Measurements from ENCODE around the gene CTDSP1. TPM values are rescaled to one million over a fixed set of nuclear protein-coding genes. Genes with fewer than 3 reads are reported as not detected.

The CTDSP1 gene
- total and polyA plus RNA-seq, 8 donors = 54.2 to 90.8 (median 76.3) TPM

- Histone ChIP-seq H3K27ac (no peak overlapping the region), H3K36me3 (peaks cover 0 to 30% (median 11%) of the 10 kb centered on the region in 3 donors), H3K27me3 (no peaks in the 10 kb centered on the region), H3K4me3 (no peak overlapping the region), H3K4me1 (peaks cover 0 to 4% (median 0%) of the 10 kb centered on the region in 3 donors), H3K9me3 (no peaks in the 10 kb centered on the region)
- 71 to 80% methylated on average over 1 of the region's 1 CpG for WGBS, 2 donors
- FAIRE-seq (no peak), DNase-seq (no peak), ATAC-seq (no peak)
- intact Hi-C loops (cut with DNase I) = no loop called here
- TF ChIP-seq CTCF (IDR thresholded peaks at IDR 0.05) = no peak
Observed at GRCh38 chr2:218452079-218452478, 52.4 kb downstream of the CTDSP1 start.

Small RNAs within 50 kb of the gene (microRNA-seq; reads per million reads assigned to microRNA genes)
- 32,979 to 40,856 reads per million in 2 donors for gene MIR26B

Other genes starting within 250 kb of the CTDSP1 start
- under 1 TPM in 3 of 6 donors, not detected in 3; 0.52 to 0.92 (median 0.59) TPM for gene CXCR1, start 232.9 kb upstream of the CTDSP1 start, total RNA-seq
- under 1 TPM; 0.08 to 0.09 TPM for gene CXCR1, start 232.9 kb upstream of the CTDSP1 start, polyA plus RNA-seq
- gene ARPC2, start 182.7 kb upstream of the CTDSP1 start, total RNA-seq = 100 to 1,000 TPM in 1 of 6 donors, 10 to 100 TPM in 5; 43.4 to 102 (median 55.8) TPM
- gene ARPC2, start 182.7 kb upstream of the CTDSP1 start, polyA plus RNA-seq = 10 to 100 TPM; 37.4 to 90.7 TPM
- 1 to 10 TPM in 3 of 6 donors, under 1 TPM in 3; 0.12 to 1.8 (median 0.76) TPM for gene GPBAR1, start 138.9 kb upstream of the CTDSP1 start, total RNA-seq
- gene GPBAR1, start 138.9 kb upstream of the CTDSP1 start, polyA plus RNA-seq = 1 to 10 TPM; 2.1 to 2.3 TPM
- gene AAMP, start 129.7 kb upstream of the CTDSP1 start, total RNA-seq = 10 to 100 TPM; 34.0 to 51.8 (median 39.8) TPM
- 10 to 100 TPM; 46.8 to 85.5 TPM for gene AAMP, start 129.7 kb upstream of the CTDSP1 start, polyA plus RNA-seq
- gene PNKD, start 129.3 kb upstream of the CTDSP1 start, total RNA-seq = 10 to 100 TPM; 17.2 to 32.2 (median 21.4) TPM
- gene PNKD, start 129.3 kb upstream of the CTDSP1 start, polyA plus RNA-seq = 10 to 100 TPM; 48.9 to 89.1 TPM
- 100 to 1,000 TPM; 147 to 196 (median 170) TPM for gene TMBIM1, start 107.4 kb upstream of the CTDSP1 start, total RNA-seq
- gene TMBIM1, start 107.4 kb upstream of the CTDSP1 start, polyA plus RNA-seq = 10 to 100 TPM; 56.6 to 84.1 TPM
- gene CATIP, start 43.0 kb upstream of the CTDSP1 start, total RNA-seq = 1 to 10 TPM in 3 of 6 donors, under 1 TPM in 3; 0.64 to 2.7 (median 1.0) TPM
- 1 to 10 TPM; 4.5 to 7.3 TPM for gene CATIP, start 43.0 kb upstream of the CTDSP1 start, polyA plus RNA-seq
- 10 to 100 TPM in 2 of 6 donors, 1 to 10 TPM in 3, under 1 TPM in 1; 0.51 to 16.2 (median 5.6) TPM for gene SLC11A1, start 17.6 kb upstream of the CTDSP1 start, total RNA-seq
- 1 to 10 TPM; 3.9 to 6.4 TPM for gene SLC11A1, start 17.6 kb upstream of the CTDSP1 start, polyA plus RNA-seq
- gene VIL1, start 19.3 kb downstream of the CTDSP1 start, total RNA-seq = 10 to 100 TPM; 10.7 to 27.9 (median 17.6) TPM
- 10 to 100 TPM; 10.1 to 12.6 TPM for gene VIL1, start 19.3 kb downstream of the CTDSP1 start, polyA plus RNA-seq
- 1 to 10 TPM; 4.0 to 8.6 (median 6.1) TPM for gene USP37, start 168.5 kb downstream of the CTDSP1 start, total RNA-seq
- gene USP37, start 168.5 kb downstream of the CTDSP1 start, polyA plus RNA-seq = 1 to 10 TPM; 2.1 to 2.3 TPM
- gene CNOT9, start 169.0 kb downstream of the CTDSP1 start, total RNA-seq = 10 to 100 TPM; 12.0 to 19.3 (median 13.3) TPM
- 10 to 100 TPM; 10.6 to 16.6 TPM for gene CNOT9, start 169.0 kb downstream of the CTDSP1 start, polyA plus RNA-seq
- gene PLCD4, start 208.0 kb downstream of the CTDSP1 start, total RNA-seq = under 1 TPM in 5 of 6 donors, not detected in 1; 0.19 to 0.58 (median 0.34) TPM
- 1 to 10 TPM in 1 of 2 donors, under 1 TPM in 1; 0.27 to 1.1 TPM for gene PLCD4, start 208.0 kb downstream of the CTDSP1 start, polyA plus RNA-seq

Measured in pancreas (tissue), 10 donors.